ENCODE measurements around the gene RNF149. TPM values are rescaled to one million over a fixed set of nuclear protein-coding genes. Genes with fewer than 3 reads are reported as not detected.

Gene RNF149, protein sequence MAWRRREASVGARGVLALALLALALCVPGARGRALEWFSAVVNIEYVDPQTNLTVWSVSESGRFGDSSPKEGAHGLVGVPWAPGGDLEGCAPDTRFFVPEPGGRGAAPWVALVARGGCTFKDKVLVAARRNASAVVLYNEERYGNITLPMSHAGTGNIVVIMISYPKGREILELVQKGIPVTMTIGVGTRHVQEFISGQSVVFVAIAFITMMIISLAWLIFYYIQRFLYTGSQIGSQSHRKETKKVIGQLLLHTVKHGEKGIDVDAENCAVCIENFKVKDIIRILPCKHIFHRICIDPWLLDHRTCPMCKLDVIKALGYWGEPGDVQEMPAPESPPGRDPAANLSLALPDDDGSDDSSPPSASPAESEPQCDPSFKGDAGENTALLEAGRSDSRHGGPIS
- total RNA-seq (ENCODE audit: low replicate concordance): 47.0 and 57.3 TPM in 2 replicates
- long read RNA-seq, transcript RNF149-201 (7 exons, 2,458 nt): major isoform, 31 of 44 reads
- long read RNA-seq, partial matches to known transcripts: 6 of 44 reads
- long read RNA-seq, other reads (novel, unspliced or antisense): 7 of 44 reads

DNA sequence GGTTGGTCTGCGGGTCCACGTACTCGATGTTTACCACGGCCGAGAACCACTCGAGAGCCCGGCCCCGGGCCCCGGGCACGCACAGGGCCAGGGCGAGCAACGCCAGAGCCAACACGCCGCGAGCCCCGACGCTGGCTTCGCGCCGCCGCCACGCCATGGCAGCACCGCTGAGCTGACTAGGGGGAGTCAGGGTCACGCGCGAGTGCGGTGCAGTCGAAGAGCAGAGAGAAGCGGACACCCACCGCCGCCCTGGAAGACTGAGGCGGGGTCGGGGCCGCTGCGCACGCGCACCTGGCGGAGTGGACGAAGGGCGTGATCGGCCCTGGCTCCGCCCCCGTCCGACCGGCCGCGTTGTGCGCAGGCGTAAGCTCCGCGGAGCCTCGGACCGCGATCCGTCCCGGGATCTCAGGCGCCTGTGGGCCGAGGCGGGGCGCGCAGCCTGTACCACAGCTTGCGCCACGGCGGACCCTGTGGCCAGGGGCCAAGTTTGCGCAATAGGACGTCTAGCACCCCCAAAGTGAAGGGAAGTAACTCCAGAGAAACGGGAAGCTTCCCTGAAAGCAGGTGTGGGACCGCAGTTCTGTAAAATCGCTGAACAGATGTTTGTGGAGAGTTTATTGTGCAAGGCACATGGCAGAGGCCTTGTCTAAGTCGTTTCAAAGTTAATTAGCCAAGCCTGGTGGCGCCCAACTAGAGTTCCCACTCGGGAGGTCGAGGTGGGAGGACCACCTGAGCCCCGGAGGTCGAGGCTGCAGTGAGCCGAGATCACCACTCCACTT is at the start of gene RNF149:
Gene RNF149, minus strand, starts transcription at position 270 of the 779 bp plus-strand sequence. Its CDS starts 113 bp downstream, at position 157.
- H3K27me3 Mint-ChIP-seq: no peaks in the 10 kb centered on the region
- peak within 1 kb of the TSS; percentile 89 for H3K4me3 Mint-ChIP-seq
- H3K36me3 Mint-ChIP-seq: peaks cover 11% of the 10 kb centered on the region
- no peaks in the 10 kb centered on the region for H3K9me3 Mint-ChIP-seq
- peak; percentile 97 for DNase-seq (ENCODE audit: extremely low spot score, unreplicated experiment)
- peaks cover 35% of the 10 kb centered on the region for H3K4me1 Mint-ChIP-seq (ENCODE audit: unreplicated experiment)
- TF ChIP-seq, protein P1, sequence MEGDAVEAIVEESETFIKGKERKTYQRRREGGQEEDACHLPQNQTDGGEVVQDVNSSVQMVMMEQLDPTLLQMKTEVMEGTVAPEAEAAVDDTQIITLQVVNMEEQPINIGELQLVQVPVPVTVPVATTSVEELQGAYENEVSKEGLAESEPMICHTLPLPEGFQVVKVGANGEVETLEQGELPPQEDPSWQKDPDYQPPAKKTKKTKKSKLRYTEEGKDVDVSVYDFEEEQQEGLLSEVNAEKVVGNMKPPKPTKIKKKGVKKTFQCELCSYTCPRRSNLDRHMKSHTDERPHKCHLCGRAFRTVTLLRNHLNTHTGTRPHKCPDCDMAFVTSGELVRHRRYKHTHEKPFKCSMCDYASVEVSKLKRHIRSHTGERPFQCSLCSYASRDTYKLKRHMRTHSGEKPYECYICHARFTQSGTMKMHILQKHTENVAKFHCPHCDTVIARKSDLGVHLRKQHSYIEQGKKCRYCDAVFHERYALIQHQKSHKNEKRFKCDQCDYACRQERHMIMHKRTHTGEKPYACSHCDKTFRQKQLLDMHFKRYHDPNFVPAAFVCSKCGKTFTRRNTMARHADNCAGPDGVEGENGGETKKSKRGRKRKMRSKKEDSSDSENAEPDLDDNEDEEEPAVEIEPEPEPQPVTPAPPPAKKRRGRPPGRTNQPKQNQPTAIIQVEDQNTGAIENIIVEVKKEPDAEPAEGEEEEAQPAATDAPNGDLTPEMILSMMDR (conservative IDR thresholded peaks at IDR 0.05): peak; percentile 32
- H3K27ac Mint-ChIP-seq: peak within 1 kb of the TSS; percentile 83

DNA sequence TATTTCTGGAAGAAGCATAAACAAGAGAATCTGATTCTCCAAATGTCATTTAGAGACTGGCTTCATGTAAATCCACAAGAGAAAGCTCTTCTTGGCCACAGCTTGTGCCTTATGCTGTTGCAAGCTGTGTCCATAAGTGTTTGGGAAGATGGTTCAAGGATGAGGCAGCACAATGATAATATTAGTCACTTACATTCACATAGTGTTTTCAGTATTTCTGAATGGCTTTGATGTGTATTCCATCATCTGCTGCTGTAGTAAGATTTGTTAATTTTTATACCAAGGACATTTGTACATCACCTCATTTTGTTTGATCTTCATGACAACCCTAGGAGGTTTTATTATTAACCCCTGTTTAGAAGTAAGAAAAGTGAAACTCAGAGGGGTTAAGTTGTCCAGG is 48.9 kb upstream of the RNF149 start:
- no peak for DNase-seq (ENCODE audit: extremely low spot score, unreplicated experiment)
- TF ChIP-seq, protein P1 (conservative IDR thresholded peaks at IDR 0.05): no peak
- Mint-ChIP-seq H3K36me3 (no peaks in the 10 kb centered on the region), H3K4me1 (ENCODE audit: unreplicated experiment) (peaks cover 10% of the 10 kb centered on the region), H3K4me3 (no peak overlapping the region), H3K27me3 (no peaks in the 10 kb centered on the region), H3K9me3 (peaks cover 4% of the 10 kb centered on the region), H3K27ac (no peak overlapping the region)

DNA sequence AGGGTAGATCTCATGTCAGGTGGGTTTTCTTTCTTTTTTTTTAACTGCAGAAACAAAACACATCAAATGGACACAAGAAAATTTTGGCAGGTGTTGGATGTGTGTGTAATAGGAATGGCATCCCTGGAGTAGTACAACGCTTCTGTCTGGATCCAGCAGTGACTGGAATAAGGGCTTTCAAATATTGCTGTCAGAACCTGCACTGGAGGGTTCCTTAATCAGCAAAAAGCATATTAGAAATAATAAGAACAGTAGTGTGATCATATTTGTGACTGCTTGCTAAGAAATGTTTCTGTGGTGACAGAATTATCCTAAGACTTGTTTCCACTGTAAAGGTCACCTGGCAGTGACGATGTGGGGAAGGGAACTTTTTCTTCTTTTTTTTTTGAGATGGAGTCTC is 48.0 kb upstream of the RNF149 start:
- H3K9me3 Mint-ChIP-seq: peaks cover 4% of the 10 kb centered on the region
- no peak for DNase-seq (ENCODE audit: extremely low spot score, unreplicated experiment)
- peaks cover 4% of the 10 kb centered on the region for H3K4me1 Mint-ChIP-seq (ENCODE audit: unreplicated experiment)
- TF ChIP-seq, protein P1 (conservative IDR thresholded peaks at IDR 0.05): no peak
- H3K27ac Mint-ChIP-seq: peak overlapping the region; percentile 23
- H3K4me3 Mint-ChIP-seq: no peak overlapping the region
- no peaks in the 10 kb centered on the region for H3K27me3 Mint-ChIP-seq
- H3K36me3 Mint-ChIP-seq: no peaks in the 10 kb centered on the region

DNA sequence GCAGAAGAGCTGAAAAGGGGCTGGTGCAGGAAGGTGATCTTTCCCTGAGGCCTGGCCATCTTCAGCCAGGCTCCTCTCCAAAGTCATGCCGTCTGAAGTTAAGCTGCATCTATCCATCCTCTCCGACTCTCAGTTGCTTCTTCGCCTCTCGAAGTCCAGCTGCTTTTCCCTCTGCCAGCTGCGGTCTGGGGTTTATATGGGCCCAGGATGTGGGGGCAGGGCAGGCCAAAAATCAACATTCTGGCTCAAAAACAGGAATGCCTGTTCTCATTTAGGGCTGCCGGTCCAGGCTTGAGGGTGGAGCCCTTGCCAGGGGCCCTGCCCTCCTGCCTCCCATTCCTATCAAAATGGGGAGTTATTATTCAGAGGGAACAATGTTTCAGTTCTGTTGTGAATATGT is 47.6 kb upstream of the RNF149 start:
- no peaks in the 10 kb centered on the region for H3K27me3 Mint-ChIP-seq

DNA sequence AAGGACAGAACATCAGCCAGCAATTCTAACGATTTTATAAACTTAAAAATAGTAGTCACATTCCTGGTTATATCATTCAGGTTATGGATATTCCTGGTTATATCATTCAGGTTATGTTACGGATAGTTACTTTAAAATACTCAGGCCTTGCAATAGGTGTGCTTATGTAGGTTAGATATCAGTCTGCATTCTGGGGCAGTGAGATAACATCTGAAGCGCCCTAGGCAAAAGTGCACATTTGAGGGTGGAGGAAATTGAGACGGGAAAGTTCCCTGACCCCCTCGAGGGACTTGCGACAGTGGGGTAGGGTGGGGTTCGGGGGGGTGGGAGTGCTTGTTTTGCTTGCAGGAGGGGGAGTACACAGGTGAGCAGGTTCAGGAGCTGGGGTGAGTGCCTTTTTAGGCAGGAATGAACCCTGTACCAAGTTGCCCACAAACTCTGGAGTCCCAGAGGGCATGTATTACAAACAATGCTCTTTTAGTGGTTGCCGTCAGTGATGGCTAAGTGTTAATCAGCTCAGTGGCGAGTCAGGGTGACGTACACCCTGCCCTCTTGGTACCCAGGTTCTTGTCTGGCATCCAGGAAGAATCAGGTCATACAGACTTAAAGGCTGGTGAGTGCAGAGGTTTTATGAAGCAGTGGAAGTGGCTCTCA is 47.0 kb upstream of the RNF149 start:
- peaks cover 4% of the 10 kb centered on the region for H3K9me3 Mint-ChIP-seq
- H3K36me3 Mint-ChIP-seq: no peaks in the 10 kb centered on the region
- no peak for DNase-seq (ENCODE audit: extremely low spot score, unreplicated experiment)
- H3K27ac Mint-ChIP-seq: no peak overlapping the region
- no peaks in the 10 kb centered on the region for H3K27me3 Mint-ChIP-seq
- TF ChIP-seq, protein P1 (conservative IDR thresholded peaks at IDR 0.05): no peak
- peaks cover 4% of the 10 kb centered on the region for H3K4me1 Mint-ChIP-seq (ENCODE audit: unreplicated experiment)
- H3K4me3 Mint-ChIP-seq: no peak overlapping the region

More for the DNA sequence above, 47.6 kb upstream of the RNF149 start:
- H3K4me3 Mint-ChIP-seq: no peak overlapping the region
- TF ChIP-seq, protein P1 (conservative IDR thresholded peaks at IDR 0.05): no peak
- DNase-seq (ENCODE audit: extremely low spot score, unreplicated experiment): no peak
- H3K9me3 Mint-ChIP-seq: peaks cover 4% of the 10 kb centered on the region
- H3K27ac Mint-ChIP-seq: no peak overlapping the region
- H3K36me3 Mint-ChIP-seq: no peaks in the 10 kb centered on the region
- peaks cover 4% of the 10 kb centered on the region for H3K4me1 Mint-ChIP-seq (ENCODE audit: unreplicated experiment)
